Measurements from ENCODE around the gene UBE2J2.

- TF ChIP-seq EZH2phosphoT487 (IDR thresholded peaks at IDR 0.05; ENCODE audit: insufficient read depth, low read depth) (no peak), EZH2 (IDR thresholded peaks at IDR 0.05; ENCODE audit: insufficient read depth, poor library complexity, severe bottlenecking) (no peak)
Measured at GRCh38 chr1:1208713-1209433, 64.8 kb downstream of the UBE2J2 start.
